ENCODE data around the gene ADGRF3.

The ADGRF3 gene

DNA sequence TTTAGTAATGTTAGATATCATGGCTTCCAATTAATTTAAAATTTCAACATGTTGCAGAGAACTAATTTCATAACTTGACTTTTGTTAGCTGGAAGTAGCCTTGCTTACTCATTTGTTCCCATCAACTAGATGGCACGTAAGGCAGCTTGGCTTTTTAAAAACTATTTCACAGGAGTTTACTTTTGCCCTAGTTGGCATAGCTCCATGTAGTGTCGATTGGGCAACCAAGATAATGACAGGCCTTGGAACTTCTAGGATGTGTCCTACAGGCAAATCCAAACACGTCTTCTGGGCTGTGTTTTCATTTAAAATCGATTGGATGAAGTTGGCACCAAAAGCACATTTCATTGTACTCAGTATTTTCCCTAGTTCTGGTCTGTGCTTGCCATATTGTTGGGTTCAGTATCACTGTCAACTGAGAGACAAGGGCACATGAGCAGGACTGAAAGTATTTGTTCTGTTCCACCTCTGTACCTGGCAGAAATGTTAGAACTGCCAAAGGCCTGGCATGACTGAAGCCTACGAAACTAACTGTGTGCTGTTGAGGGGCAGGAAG, 72.5 kb downstream of the ADGRF3 start:
- peak in 1 of 2 experiments; percentile 61 for DNase-seq (ENCODE audit: low read depth in 1 of 2, low spot score in 1 of 2)
- Histone ChIP-seq H3K27me3 (ENCODE audit: insufficient read depth, poor library complexity, severe bottlenecking) (no peaks in the 10 kb centered on the region), H3K4me3 (replicated peaks; ENCODE audit: insufficient read depth, low read length) (no peak overlapping the region), H3K27ac (replicated peaks) (no peak overlapping the region)
- TF ChIP-seq GABPA (IDR thresholded peaks at IDR 0.05; ENCODE audit: low read depth) (no peak), REST (IDR thresholded peaks at IDR 0.05; ENCODE audit: insufficient replicate concordance, low read depth) (no peak), SPI1 (IDR thresholded peaks at IDR 0.05; ENCODE audit: borderline replicate concordance, low read depth) (no peak), POLR2AphosphoS5 (IDR thresholded peaks at IDR 0.05; ENCODE audit: low read depth) (no peak)
- TF ChIP-seq, protein P1, sequence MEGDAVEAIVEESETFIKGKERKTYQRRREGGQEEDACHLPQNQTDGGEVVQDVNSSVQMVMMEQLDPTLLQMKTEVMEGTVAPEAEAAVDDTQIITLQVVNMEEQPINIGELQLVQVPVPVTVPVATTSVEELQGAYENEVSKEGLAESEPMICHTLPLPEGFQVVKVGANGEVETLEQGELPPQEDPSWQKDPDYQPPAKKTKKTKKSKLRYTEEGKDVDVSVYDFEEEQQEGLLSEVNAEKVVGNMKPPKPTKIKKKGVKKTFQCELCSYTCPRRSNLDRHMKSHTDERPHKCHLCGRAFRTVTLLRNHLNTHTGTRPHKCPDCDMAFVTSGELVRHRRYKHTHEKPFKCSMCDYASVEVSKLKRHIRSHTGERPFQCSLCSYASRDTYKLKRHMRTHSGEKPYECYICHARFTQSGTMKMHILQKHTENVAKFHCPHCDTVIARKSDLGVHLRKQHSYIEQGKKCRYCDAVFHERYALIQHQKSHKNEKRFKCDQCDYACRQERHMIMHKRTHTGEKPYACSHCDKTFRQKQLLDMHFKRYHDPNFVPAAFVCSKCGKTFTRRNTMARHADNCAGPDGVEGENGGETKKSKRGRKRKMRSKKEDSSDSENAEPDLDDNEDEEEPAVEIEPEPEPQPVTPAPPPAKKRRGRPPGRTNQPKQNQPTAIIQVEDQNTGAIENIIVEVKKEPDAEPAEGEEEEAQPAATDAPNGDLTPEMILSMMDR (IDR thresholded peaks at IDR 0.05; ENCODE audit: insufficient read depth, low read length) = no peak

DNA sequence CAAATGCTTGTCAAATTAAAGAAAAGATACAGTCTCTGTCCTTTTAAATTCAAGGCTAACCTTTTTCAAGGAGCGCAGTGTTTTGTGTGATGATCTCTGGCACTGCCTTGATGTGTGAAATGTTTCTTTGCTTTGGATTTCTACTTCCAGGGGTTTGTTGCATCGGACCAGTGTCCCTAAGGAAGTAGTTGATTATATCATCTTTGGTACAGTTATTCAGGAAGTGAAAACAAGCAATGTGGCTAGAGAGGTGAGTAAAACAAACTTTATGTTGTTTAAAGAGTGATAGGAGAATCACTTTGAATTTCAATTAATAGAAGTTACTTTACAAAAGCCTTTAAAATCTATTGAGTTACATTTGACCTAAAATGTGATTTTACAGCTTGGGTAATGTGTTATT, 73.1 kb downstream of the ADGRF3 start:
- Histone ChIP-seq H3K4me3 (replicated peaks; ENCODE audit: insufficient read depth, low read length) (no peak overlapping the region), H3K27me3 (ENCODE audit: insufficient read depth, poor library complexity, severe bottlenecking) (no peaks in the 10 kb centered on the region), H3K27ac (replicated peaks) (no peak overlapping the region)
- TF ChIP-seq SPI1 (IDR thresholded peaks at IDR 0.05; ENCODE audit: borderline replicate concordance, low read depth) = no peak
- TF ChIP-seq, protein P1 (IDR thresholded peaks at IDR 0.05; ENCODE audit: insufficient read depth, low read length) = no peak
- no peak for TF ChIP-seq GABPA (IDR thresholded peaks at IDR 0.05; ENCODE audit: low read depth)
- no peak for TF ChIP-seq REST (IDR thresholded peaks at IDR 0.05; ENCODE audit: insufficient replicate concordance, low read depth)
- TF ChIP-seq POLR2AphosphoS5 (IDR thresholded peaks at IDR 0.05; ENCODE audit: low read depth) = no peak
- no peak for DNase-seq (ENCODE audit: low read depth in 1 of 2, low spot score in 1 of 2)

DNA sequence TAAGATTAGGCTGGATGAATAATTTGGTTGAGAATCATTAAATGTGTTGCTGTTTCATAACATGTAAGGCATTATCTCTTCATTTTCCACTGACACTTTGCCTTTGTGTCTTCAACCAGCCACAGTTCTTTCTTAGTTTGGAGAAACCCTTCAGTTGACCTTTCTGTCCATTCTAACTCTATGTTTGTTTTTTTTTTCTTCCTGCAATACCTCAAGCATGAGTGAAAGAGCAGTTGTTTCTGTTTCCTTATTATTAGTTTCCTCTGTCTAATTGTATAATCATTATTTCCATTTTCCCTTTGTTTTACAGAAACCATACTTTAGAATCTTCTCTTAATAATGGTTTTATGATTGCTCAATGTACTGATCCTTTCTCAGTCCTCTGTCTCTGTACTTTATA, 76.2 kb downstream of the ADGRF3 start:
- H3K4me3 ChIP-seq (replicated peaks; ENCODE audit: insufficient read depth, low read length) = no peak overlapping the region
- H3K27ac ChIP-seq (replicated peaks) = no peak overlapping the region
- TF ChIP-seq POLR2AphosphoS5 (IDR thresholded peaks at IDR 0.05; ENCODE audit: low read depth) = no peak
- TF ChIP-seq SPI1 (IDR thresholded peaks at IDR 0.05; ENCODE audit: borderline replicate concordance, low read depth) = no peak
- TF ChIP-seq REST (IDR thresholded peaks at IDR 0.05; ENCODE audit: insufficient replicate concordance, low read depth) = no peak
- no peak for TF ChIP-seq GABPA (IDR thresholded peaks at IDR 0.05; ENCODE audit: low read depth)
- TF ChIP-seq, protein P1 (IDR thresholded peaks at IDR 0.05; ENCODE audit: insufficient read depth, low read length) = no peak
- no peak for DNase-seq (ENCODE audit: low read depth in 1 of 2, low spot score in 1 of 2)
- H3K27me3 ChIP-seq (ENCODE audit: insufficient read depth, poor library complexity, severe bottlenecking) = no peaks in the 10 kb centered on the region

All from HL-60 (cell line).